CD14-positive monocyte (primary cell): Measurements from ENCODE around the gene ALAS2. TPM values are rescaled to one million over a fixed set of nuclear protein-coding genes. Genes with fewer than 3 reads are reported as not detected.

Source experiments
- DNase-seq, 3 donors: peaks; one replicate each; pipeline ENCODE4 v3.0.0-alpha.2; 2011 to 2022
- H2AFZ ChIP-seq: 2 replicates; pipeline ENCODE4 v1.6.0; 2012; ENCODE audit warnings: mild to moderate bottlenecking, low read depth, low read length, inconsistent platforms; ENCODE audit not compliant: insufficient read depth, poor library complexity, severe bottlenecking
- H3K27ac ChIP-seq, 2 donors: 1 replicate in 1 of 2; 2 replicates in 1 of 2; pipeline ENCODE4 v1.5.1; 2012 to 2013; ENCODE audit warnings: low read length in 2 of 2, control low read depth in 1 of 2, inconsistent platforms in 1 of 2, low read depth in 1 of 2, mild to moderate bottlenecking in 1 of 2
- H3K27me3 ChIP-seq, 2 donors: one replicate each; pipeline versions ENCODE4 v1.6.0 to v1.6.1; 2011 to 2013; ENCODE audit warnings: low read length in 2 of 2; ENCODE audit not compliant: control insufficient read depth in 2 of 2, insufficient read depth in 2 of 2
- H3K36me3 ChIP-seq, 2 donors: replicated peaks in 1 of 2; 1 replicate in 1 of 2; 2 replicates in 1 of 2; pipeline versions ENCODE4 v1.5.1 to v1.6.1; 2012 to 2013; ENCODE audit warnings: low read length in 2 of 2, control low read depth in 1 of 2, inconsistent platforms in 1 of 2, mild to moderate bottlenecking in 1 of 2; ENCODE audit not compliant: insufficient read depth in 2 of 2, control insufficient read depth in 1 of 2
- H3K4me1 ChIP-seq, 2 donors: 1 replicate in 1 of 2; 2 replicates in 1 of 2; pipeline versions ENCODE4 v1.5.1 to v1.6.1; 2012 to 2013; ENCODE audit warnings: low read length in 2 of 2, control low read depth in 1 of 2, inconsistent platforms in 1 of 2, mild to moderate bottlenecking in 1 of 2, moderate library complexity in 1 of 2; ENCODE audit not compliant: insufficient read depth in 2 of 2, control insufficient read depth in 1 of 2
- H3K4me2 ChIP-seq: replicated peaks from 2 replicates; pipeline ENCODE3; 2012; ENCODE audit warnings: low read length, moderate library complexity, mild to moderate bottlenecking; ENCODE audit not compliant: poor library complexity, severe bottlenecking; ENCODE audit errors: extremely low read depth
- H3K4me3 ChIP-seq, 3 experiments: fragments of 200-600 bp in 1 of 3; sonication (generic) in 1 of 3; replicated peaks in 1 of 3; 1 replicate in 2 of 3; 2 replicates in 1 of 3; pipeline ENCODE4 v1.5.1; 2011 to 2013; ENCODE audit warnings: low read length in 3 of 3, mild to moderate bottlenecking in 3 of 3, control low read depth in 2 of 3, low read depth in 2 of 3, inconsistent platforms in 1 of 3, moderate library complexity in 1 of 3
- H3K79me2 ChIP-seq: 2 replicates; pipeline ENCODE4 v1.6.0; 2012; ENCODE audit warnings: mild to moderate bottlenecking, control low read depth, inconsistent platforms, low read length, moderate library complexity; ENCODE audit not compliant: insufficient read depth
- H3K9ac ChIP-seq: 2 replicates; pipeline ENCODE4 v1.6.0; 2017; ENCODE audit warnings: low read length, mild to moderate bottlenecking; ENCODE audit not compliant: insufficient read depth, poor library complexity, severe bottlenecking
- H3K9me3 ChIP-seq, 2 donors: replicated peaks in 1 of 2; 1 replicate in 1 of 2; 2 replicates in 1 of 2; pipeline versions ENCODE4 v1.5.1 to v1.6.1; 2012 to 2013; ENCODE audit warnings: low read length in 2 of 2, control low read depth in 1 of 2; ENCODE audit not compliant: control insufficient read depth in 1 of 2, insufficient read depth in 1 of 2
- H4K20me1 ChIP-seq: 2 replicates; pipeline ENCODE4 v1.6.0; 2012; ENCODE audit warnings: mild to moderate bottlenecking, low read length, control low read depth, moderate library complexity; ENCODE audit not compliant: insufficient read depth
- H3K27ac Mint-ChIP-seq, 7 donors: one replicate each; pipeline ENCODE4 v1.8.0; 2020; ENCODE audit warnings: mild to moderate bottlenecking in 7 of 7, mixed read lengths in 7 of 7, moderate library complexity in 6 of 7, inconsistent platforms in 2 of 7
- H3K27me3 Mint-ChIP-seq, 3 donors: one replicate each; pipeline ENCODE4 v1.8.0; 2021 to 2022; ENCODE audit warnings: low read depth in 3 of 3, mild to moderate bottlenecking in 3 of 3, mixed read lengths in 3 of 3, moderate library complexity in 3 of 3, inconsistent platforms in 1 of 3
- H3K36me3 Mint-ChIP-seq, 2 donors: one replicate each; pipeline ENCODE4 v1.8.0; 2020; ENCODE audit warnings: mixed read lengths in 2 of 2, inconsistent platforms in 1 of 2, mild to moderate bottlenecking in 1 of 2
- H3K4me1 Mint-ChIP-seq: one replicate; pipeline ENCODE4 v1.8.0; 2020; ENCODE audit warnings: mild to moderate bottlenecking, mixed read lengths
- H3K4me3 Mint-ChIP-seq, 2 donors: one replicate each; pipeline ENCODE4 v1.8.0; 2020; ENCODE audit warnings: mild to moderate bottlenecking in 2 of 2, mixed read lengths in 2 of 2, moderate library complexity in 1 of 2
- H3K9me3 Mint-ChIP-seq, 7 donors: one replicate each; pipeline ENCODE4 v1.8.0; 2020 to 2022; ENCODE audit warnings: mixed read lengths in 7 of 7, mild to moderate bottlenecking in 6 of 7, moderate library complexity in 6 of 7, inconsistent platforms in 2 of 7
- CTCF ChIP-seq: fragments of 200-600 bp; IDR thresholded peaks from one replicate; pipeline ENCODE4 v1.8.0; 2022; ENCODE audit warnings: antibody characterized with exemption, mild to moderate bottlenecking
- WGBS: methylation state at CpG from one replicate; pipeline ENCODE4 v1.1.5; 2013; ENCODE audit warnings: missing lambda C conversion rate; ENCODE audit not compliant: insufficient coverage; 5-methylcytosine and 5-hydroxymethylcytosine counted together
- intact Hi-C, 2 donors: fragments of 100-400 bp; cut with micrococcal nuclease; formaldehyde crosslinking; loops; one replicate each; pipeline versions ENCODE4 v1.15.0 to v1.15.1; 2023
- polyA plus RNA-seq, 3 donors: library from polyadenylated mRNA; depleted of rRNA in 1 of 3; unstranded in 2 of 3; stranded (reverse) in 1 of 3; fragments of 300-500 nt in 2 of 3; fragments of >200 nt in 1 of 3; fragmentation: Illumina TruSeq in 2 of 3; gene quantifications; 1 replicate in 2 of 3; 2 replicates in 1 of 3; pipeline ENCODE4 v1.2.3, GENCODE V29; 2012 to 2021

Gene ALAS2
- polyA plus RNA-seq, 3 donors, result 1.1 TPM; not detected in 2

DNA sequence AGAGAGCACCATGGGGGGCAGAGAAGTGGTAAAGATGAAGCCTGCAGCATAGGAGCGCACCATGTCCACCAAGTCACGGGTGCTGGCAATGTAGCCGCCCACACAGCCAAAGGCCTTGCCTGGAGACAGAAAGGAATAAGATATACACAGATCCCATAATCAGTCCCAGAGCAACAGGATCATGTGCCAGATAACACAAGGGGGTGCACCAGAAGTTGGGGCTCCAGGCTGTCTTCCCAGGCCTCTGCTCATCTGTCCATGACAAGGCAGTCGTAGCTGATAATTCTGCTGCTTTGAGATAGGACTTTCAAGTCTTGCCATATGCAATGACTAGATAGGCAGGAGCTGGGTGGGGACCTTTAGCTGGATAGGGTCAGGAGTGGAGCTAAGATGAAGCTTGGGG, 15.9 kb downstream of the ALAS2 start:
- Mint-ChIP-seq H3K27me3 (peaks cover 0 to 4% (median 0%) of the 10 kb centered on the region in 3 donors), H3K4me1 (no peaks in the 10 kb centered on the region), H3K27ac (peak overlapping the region in 1 of 7 donors; percentile 16), H3K36me3 (no peaks in the 10 kb centered on the region), H3K4me3 (no peak overlapping the region), H3K9me3 (no peaks in the 10 kb centered on the region)
- no peak overlapping the region for H2AFZ ChIP-seq
- intact Hi-C loops, result loop anchor here in 1 of 2 donors (10.0 kb wide), 1 partner anchor 370 kb away; no protein-coding TSS in a partner anchor
- DNase-seq, result no peak
- H3K27ac ChIP-seq, result no peak overlapping the region
- H3K4me3 ChIP-seq, result no peak overlapping the region
- H3K36me3 ChIP-seq, result no peaks in the 10 kb centered on the region
- no peaks in the 10 kb centered on the region for H3K9me3 ChIP-seq
- H3K9ac ChIP-seq, result no peak overlapping the region
- TF ChIP-seq CTCF, result no peak
- 90% methylated on average over 2 of the region's 4 CpGs for WGBS
- no peak overlapping the region for H3K4me2 ChIP-seq
- no peaks in the 10 kb centered on the region for H4K20me1 ChIP-seq
- H3K79me2 ChIP-seq, result no peaks in the 10 kb centered on the region
- H3K4me1 ChIP-seq, result no peaks in the 10 kb centered on the region
- H3K27me3 ChIP-seq, result no peaks in the 10 kb centered on the region

- no CpG with 5 or more reads among the region's 2 CpGs for WGBS
- no peak overlapping the region for H3K27ac ChIP-seq
- peaks cover 8% of the 10 kb centered on the region in 2 donors for H3K36me3 ChIP-seq
- H3K4me3 ChIP-seq, result no peak overlapping the region
- H3K4me2 ChIP-seq, result no peak overlapping the region
- TF ChIP-seq CTCF, result no peak
- H3K9me3 ChIP-seq, result no peaks in the 10 kb centered on the region
- no peak for DNase-seq
- H3K9ac ChIP-seq, result no peak overlapping the region
- Mint-ChIP-seq H3K27me3 (peaks cover 0 to 4% (median 0%) of the 10 kb centered on the region in 3 donors), H3K27ac (no peak overlapping the region), H3K4me1 (peaks cover 13% of the 10 kb centered on the region), H3K9me3 (peaks cover 0 to 2% (median 0%) of the 10 kb centered on the region in 7 donors), H3K4me3 (no peak overlapping the region), H3K36me3 (peaks cover 7 to 9% of the 10 kb centered on the region in 2 donors)
- H3K79me2 ChIP-seq, result no peaks in the 10 kb centered on the region
- no peaks in the 10 kb centered on the region for H4K20me1 ChIP-seq
- intact Hi-C loops, result loop anchor here in 1 of 2 donors (10.0 kb wide), 1 partner anchor 366 kb away; no protein-coding TSS in a partner anchor
- no peaks in the 10 kb centered on the region for H3K27me3 ChIP-seq
- H3K4me1 ChIP-seq, result peaks cover 14 to 17% of the 10 kb centered on the region in 2 donors
- H2AFZ ChIP-seq, result no peak overlapping the region
These were observed 19.5 kb downstream of the ALAS2 start for GRCh38 chrX:55011294-55011693.
